ENCODE results near the gene AARS1.
"Not testable (repeated sequence)": the region's sequence is repeated elsewhere in the genome, so short reads cannot be mapped to it uniquely, and the experiment has no call there.

AARS1 gene

DNA sequence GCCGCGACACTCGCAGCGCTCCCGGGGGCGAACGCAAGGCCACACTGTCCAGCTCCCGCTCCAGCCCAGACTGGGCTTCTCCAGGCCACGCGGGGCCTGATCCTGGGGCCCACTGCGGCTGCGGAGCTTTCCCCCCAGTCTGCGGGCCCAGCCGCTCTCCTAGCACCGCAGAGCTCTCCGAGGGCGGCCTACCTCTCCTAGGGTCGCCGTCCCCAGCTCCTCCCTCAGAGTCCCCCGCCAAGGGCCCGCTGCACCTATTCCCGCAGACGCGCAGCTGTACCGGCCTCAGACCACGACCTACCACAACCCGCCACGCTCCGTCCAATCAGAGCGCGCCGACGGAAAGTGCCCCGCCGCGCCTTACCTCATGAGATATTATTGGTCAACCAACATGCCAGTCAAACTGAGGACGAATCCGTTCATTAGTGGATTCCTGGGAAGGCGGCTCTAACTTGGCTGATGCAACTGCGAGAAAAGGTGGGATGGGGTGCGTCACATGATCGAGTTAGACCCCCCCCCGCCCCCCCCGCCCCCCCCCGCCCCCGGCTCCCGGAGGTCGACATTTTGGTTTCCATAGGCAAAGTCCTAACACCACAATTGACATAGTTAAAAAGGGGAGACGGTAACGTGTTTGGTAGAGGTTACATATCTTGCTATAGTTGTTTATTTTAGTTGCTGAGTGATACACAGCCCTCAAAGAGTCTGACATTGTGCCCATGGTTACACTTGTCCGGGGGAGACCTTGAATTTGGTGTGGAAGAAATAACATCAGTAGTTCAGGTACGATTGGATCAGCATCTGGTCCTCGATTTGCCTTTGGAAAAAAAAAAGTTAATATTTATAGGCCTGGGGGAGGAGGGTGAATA, at the start of gene AARS1:
TSS of gene AARS1 (minus strand) at position 278 of the 866 bp plus-strand sequence. CDS start 6,743 bp downstream, outside the sequence.
- Histone ChIP-seq H3K9ac (ENCODE audit: low read length) (peak within 1 kb of the TSS; percentile 94), H3K27ac (ENCODE audit: low read depth, low read length) (peak within 1 kb of the TSS; percentile 94), H3K27me3 (ENCODE audit: control insufficient read depth in 1 of 2, insufficient read depth in 2 of 2, low read length in 2 of 2) (no peaks in the 10 kb centered on the region), H3K9me3 (ENCODE audit: low read length) (no peaks in the 10 kb centered on the region), H3K4me1 (ENCODE audit: insufficient read depth, low read length) (no peaks in the 10 kb centered on the region), H3K36me3 (ENCODE audit: insufficient read depth, low read length) (peaks cover 3% of the 10 kb centered on the region), H3K4me3 (ENCODE audit: low read depth in 1 of 2, low read length in 2 of 2) (peak within 1 kb of the TSS; percentile 84 to 85)

GRCh38 chr16:70337814-70338213, 48.5 kb upstream of the AARS1 start:
- H3K36me3 ChIP-seq (ENCODE audit: insufficient read depth, low read length) = peaks cover 18% of the 10 kb centered on the region
- no peaks in the 10 kb centered on the region for H3K27me3 ChIP-seq (ENCODE audit: control insufficient read depth in 1 of 2, insufficient read depth in 2 of 2, low read length in 2 of 2)
- H3K4me3 ChIP-seq (ENCODE audit: low read depth in 1 of 2, low read length in 2 of 2) = no peak overlapping the region
- no peaks in the 10 kb centered on the region for H3K9me3 ChIP-seq (ENCODE audit: low read length)
- H3K27ac ChIP-seq (ENCODE audit: low read depth, low read length) = no peak overlapping the region
- no peaks in the 10 kb centered on the region for H3K4me1 ChIP-seq (ENCODE audit: insufficient read depth, low read length)
- H3K9ac ChIP-seq (ENCODE audit: low read length) = no peak overlapping the region

- not testable (repeated sequence) for H3K4me1 ChIP-seq (ENCODE audit: insufficient read depth, low read length); H3K27ac ChIP-seq (ENCODE audit: low read depth, low read length); H3K9me3 ChIP-seq (ENCODE audit: low read length); H3K27me3 ChIP-seq (ENCODE audit: control insufficient read depth in 1 of 2, insufficient read depth in 2 of 2, low read length in 2 of 2); H3K9ac ChIP-seq (ENCODE audit: low read length); H3K4me3 ChIP-seq (ENCODE audit: low read depth in 1 of 2, low read length in 2 of 2)
- peaks cover 35% of the 10 kb centered on the region for H3K36me3 ChIP-seq (ENCODE audit: insufficient read depth, low read length)
Observed at GRCh38 chr16:70332728-70333127, 43.4 kb upstream of the AARS1 start.

DNA sequence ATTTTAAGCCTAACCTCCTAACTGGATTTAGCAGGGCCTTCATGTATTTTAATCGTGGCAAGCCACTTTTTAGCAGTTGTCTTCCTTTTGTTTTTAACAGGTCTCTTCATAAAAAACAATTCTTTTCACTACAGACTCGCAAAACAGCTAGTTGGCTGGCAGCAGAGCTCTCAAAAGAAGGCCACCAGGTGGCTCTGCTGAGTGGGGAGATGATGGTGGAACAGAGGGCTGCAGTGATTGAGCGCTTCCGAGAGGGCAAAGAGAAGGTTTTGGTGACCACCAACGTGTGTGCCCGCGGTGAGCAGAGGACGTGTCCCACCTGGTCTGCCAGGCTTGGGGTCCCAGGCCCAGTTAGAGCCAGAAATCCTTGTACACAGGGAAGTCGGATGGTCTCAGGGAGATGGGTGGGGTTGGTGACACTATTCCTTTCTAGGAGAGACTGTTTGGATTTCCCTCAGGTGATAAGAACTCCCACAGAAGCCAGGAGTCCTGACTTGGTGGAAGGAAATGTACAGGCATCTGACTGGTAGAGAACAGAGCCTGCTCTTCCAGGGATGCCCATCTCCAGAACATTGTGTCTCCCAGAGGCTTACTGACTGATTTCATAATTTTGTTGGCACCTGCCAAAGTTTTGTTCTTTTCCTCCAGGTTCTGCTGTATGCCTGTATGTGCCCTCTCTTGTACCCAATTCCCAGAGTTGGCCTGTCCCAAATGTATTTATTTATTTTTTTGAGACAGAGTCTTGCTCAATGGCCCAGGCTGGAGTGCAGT, 42.5 kb upstream of the AARS1 start:
- Histone ChIP-seq H3K36me3 (ENCODE audit: insufficient read depth, low read length) (peaks cover 35% of the 10 kb centered on the region), H3K9ac (ENCODE audit: low read length) (no peak overlapping the region), H3K27me3 (ENCODE audit: control insufficient read depth in 1 of 2, insufficient read depth in 2 of 2, low read length in 2 of 2) (no peaks in the 10 kb centered on the region), H3K4me1 (ENCODE audit: insufficient read depth, low read length) (no peaks in the 10 kb centered on the region), H3K27ac (ENCODE audit: low read depth, low read length) (no peak overlapping the region), H3K9me3 (ENCODE audit: low read length) (no peaks in the 10 kb centered on the region), H3K4me3 (ENCODE audit: low read depth in 1 of 2, low read length in 2 of 2) (no peak overlapping the region)

DNA sequence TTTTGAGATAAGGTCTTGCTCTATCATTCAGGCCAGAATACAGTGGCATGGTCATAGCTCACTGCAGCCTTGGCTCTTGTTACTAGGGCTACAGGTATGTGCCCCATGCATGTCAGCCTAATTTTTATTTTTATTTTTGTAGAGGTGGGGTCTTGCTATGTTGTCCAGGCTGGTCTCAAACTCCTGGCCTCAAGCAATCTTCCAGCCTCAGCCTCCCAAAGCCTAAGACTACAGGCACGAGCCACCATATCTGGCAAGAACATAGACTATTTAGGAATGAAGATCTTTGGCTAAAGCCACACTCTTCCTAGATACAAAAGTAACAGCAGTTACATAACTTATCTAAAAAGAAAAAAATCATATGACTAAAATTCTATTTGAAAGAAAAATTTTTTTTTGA, 41.8 kb upstream of the AARS1 start:
- no peak overlapping the region for H3K27ac ChIP-seq (ENCODE audit: low read depth, low read length)
- no peak overlapping the region for H3K9ac ChIP-seq (ENCODE audit: low read length)
- H3K4me1 ChIP-seq (ENCODE audit: insufficient read depth, low read length) = no peaks in the 10 kb centered on the region
- H3K27me3 ChIP-seq (ENCODE audit: control insufficient read depth in 1 of 2, insufficient read depth in 2 of 2, low read length in 2 of 2) = no peaks in the 10 kb centered on the region
- H3K4me3 ChIP-seq (ENCODE audit: low read depth in 1 of 2, low read length in 2 of 2) = no peak overlapping the region
- peaks cover 35% of the 10 kb centered on the region for H3K36me3 ChIP-seq (ENCODE audit: insufficient read depth, low read length)
- no peaks in the 10 kb centered on the region for H3K9me3 ChIP-seq (ENCODE audit: low read length)

DNA sequence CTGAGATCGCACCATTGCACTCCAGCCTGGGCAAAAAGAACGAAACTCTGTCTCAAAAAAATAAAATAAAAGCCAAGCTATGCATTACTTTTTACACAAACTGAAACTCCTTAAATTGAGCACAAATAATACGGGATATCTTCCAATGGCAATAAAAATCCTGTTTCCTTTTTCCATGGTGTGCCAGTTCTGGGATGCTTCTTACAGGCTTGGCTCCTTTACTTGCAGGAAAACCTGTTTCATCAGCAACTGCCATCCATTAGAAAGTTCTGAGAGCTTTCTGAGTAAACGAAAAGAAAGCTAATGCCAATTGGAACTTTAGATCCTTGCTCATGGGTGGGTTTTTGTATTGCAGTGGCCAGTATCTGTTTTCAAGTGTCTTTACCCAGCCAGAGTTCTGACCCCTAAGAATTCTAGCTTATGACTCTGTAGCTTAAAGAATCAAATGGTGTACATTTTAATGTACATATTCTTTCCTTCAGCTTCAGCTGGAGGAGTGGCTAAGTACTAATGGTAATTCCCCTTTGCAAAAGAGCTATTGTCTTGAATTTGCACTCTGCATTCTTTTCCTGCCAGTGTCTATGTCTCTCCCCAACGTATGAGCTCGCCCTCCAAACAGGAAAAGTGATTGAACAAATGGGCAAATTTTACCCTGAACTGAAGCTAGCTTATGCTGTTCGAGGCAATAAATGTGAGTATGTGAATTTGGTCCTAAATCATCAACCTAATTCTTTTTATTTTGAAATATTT, 35.9 kb upstream of the AARS1 start:
- Histone ChIP-seq H3K4me1 (ENCODE audit: insufficient read depth, low read length) (no peaks in the 10 kb centered on the region), H3K9me3 (ENCODE audit: low read length) (no peaks in the 10 kb centered on the region), H3K9ac (ENCODE audit: low read length) (no peak overlapping the region), H3K4me3 (ENCODE audit: low read depth in 1 of 2, low read length in 2 of 2) (no peak overlapping the region), H3K27ac (ENCODE audit: low read depth, low read length) (no peak overlapping the region), H3K36me3 (ENCODE audit: insufficient read depth, low read length) (peaks cover 30% of the 10 kb centered on the region), H3K27me3 (ENCODE audit: control insufficient read depth in 1 of 2, insufficient read depth in 2 of 2, low read length in 2 of 2) (no peaks in the 10 kb centered on the region)

DNA sequence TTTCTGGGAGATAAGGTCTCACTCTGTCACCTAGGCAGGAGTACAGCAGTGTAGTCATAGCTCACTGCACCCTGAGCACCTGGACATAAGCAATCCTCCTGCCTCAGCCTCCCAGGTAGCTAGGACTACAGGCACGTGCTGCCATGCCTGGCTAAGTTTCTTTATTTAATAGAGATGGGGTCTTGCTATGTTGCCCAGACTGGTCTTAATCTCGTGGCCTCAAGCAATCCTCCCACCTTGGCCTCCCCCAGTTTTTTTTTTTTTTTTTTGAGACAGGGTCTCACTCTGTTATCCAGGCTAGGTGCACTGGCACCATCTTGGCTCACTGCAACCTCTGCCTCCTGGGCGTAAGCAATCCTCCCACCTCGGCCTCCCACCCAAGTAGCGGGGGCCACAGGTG, 30.8 kb upstream of the AARS1 start:
- H3K4me1 ChIP-seq (ENCODE audit: insufficient read depth, low read length) = no peaks in the 10 kb centered on the region
- no peak overlapping the region for H3K4me3 ChIP-seq (ENCODE audit: low read depth in 1 of 2, low read length in 2 of 2)
- peaks cover 46% of the 10 kb centered on the region for H3K36me3 ChIP-seq (ENCODE audit: insufficient read depth, low read length)
- H3K27ac ChIP-seq (ENCODE audit: low read depth, low read length) = no peak overlapping the region
- no peak overlapping the region for H3K9ac ChIP-seq (ENCODE audit: low read length)
- H3K27me3 ChIP-seq (ENCODE audit: control insufficient read depth in 1 of 2, insufficient read depth in 2 of 2, low read length in 2 of 2) = no peaks in the 10 kb centered on the region
- H3K9me3 ChIP-seq (ENCODE audit: low read length) = no peaks in the 10 kb centered on the region

DNA sequence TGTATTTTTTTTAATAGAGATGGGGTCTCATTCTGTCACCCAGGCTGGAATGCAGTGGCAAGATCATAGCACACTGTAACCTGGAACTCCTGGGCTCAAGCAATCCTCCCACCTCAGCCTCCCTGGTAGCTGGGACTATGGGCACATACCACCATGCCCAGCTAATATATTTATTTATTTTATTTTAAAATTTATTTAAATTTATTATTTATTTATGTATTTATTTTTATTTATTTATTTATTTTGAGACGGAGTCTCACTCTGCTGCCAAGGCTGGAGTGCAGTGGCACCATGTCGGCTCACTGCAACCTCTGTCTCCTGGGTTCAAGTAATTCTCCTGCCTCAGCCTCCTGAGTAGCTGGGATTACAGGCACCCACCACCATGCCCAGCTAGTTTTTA, 18.4 kb upstream of the AARS1 start:
- H3K27ac ChIP-seq (ENCODE audit: low read depth, low read length); H3K36me3 ChIP-seq (ENCODE audit: insufficient read depth, low read length); H3K27me3 ChIP-seq (ENCODE audit: control insufficient read depth in 1 of 2, insufficient read depth in 2 of 2, low read length in 2 of 2); H3K4me3 ChIP-seq (ENCODE audit: low read depth in 1 of 2, low read length in 2 of 2); H3K9ac ChIP-seq (ENCODE audit: low read length); H3K4me1 ChIP-seq (ENCODE audit: insufficient read depth, low read length); H3K9me3 ChIP-seq (ENCODE audit: low read length): not testable (repeated sequence)

DNA sequence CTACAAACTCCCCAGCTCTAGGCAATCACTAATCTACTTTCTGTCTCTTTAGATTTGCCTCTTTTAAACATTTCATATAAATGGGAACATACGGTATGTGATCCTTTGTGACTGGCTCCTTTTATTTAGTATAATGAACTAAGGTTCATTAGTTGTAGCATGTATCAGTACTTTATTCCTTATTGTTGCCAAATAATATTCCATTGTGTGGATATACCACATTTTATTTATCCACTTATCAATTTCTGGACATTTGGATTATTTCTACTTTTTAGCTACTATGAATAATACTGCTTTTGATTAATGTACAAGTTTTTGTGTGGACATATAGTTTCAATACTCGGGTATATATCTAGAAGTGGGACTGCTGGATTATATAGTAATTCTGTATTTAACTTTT, 17.6 kb upstream of the AARS1 start:
- no peak overlapping the region for H3K9ac ChIP-seq (ENCODE audit: low read length)
- H3K4me1 ChIP-seq (ENCODE audit: insufficient read depth, low read length) = no peaks in the 10 kb centered on the region
- no peaks in the 10 kb centered on the region for H3K27me3 ChIP-seq (ENCODE audit: control insufficient read depth in 1 of 2, insufficient read depth in 2 of 2, low read length in 2 of 2)
- no peak overlapping the region for H3K27ac ChIP-seq (ENCODE audit: low read depth, low read length)
- H3K36me3 ChIP-seq (ENCODE audit: insufficient read depth, low read length) = no peaks in the 10 kb centered on the region
- no peak overlapping the region for H3K4me3 ChIP-seq (ENCODE audit: low read depth in 1 of 2, low read length in 2 of 2)
- H3K9me3 ChIP-seq (ENCODE audit: low read length) = no peaks in the 10 kb centered on the region

GRCh38 chr16:70304892-70305448, 15.7 kb upstream of the AARS1 start:
- Histone ChIP-seq H3K27ac (ENCODE audit: low read depth, low read length) (no peak overlapping the region), H3K27me3 (ENCODE audit: control insufficient read depth in 1 of 2, insufficient read depth in 2 of 2, low read length in 2 of 2) (no peaks in the 10 kb centered on the region), H3K9me3 (ENCODE audit: low read length) (no peaks in the 10 kb centered on the region), H3K4me3 (ENCODE audit: low read depth in 1 of 2, low read length in 2 of 2) (no peak overlapping the region), H3K9ac (ENCODE audit: low read length) (no peak overlapping the region), H3K4me1 (ENCODE audit: insufficient read depth, low read length) (peaks cover 4% of the 10 kb centered on the region), H3K36me3 (ENCODE audit: insufficient read depth, low read length) (no peaks in the 10 kb centered on the region)

DNA sequence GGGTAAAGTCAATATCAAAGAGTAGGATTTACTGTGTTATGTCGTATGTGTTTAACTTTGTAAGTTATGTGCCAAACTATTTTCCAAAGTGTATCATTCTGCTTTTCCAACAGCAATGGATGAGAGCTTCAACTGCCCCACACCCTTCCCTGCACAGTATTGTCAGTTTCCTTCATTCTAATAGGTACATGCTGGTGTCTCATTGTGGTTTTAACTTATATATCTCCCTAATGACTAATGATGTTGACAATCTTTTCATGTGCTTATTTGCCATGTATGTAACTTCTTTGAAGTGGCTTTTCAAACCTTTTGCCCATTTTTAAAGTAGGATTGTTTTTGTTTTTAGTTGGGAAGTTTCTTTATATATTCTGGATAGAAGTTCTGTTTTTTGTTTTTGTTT, 13.4 kb upstream of the AARS1 start:
- Histone ChIP-seq H3K27ac (ENCODE audit: low read depth, low read length) (no peak overlapping the region), H3K9ac (ENCODE audit: low read length) (no peak overlapping the region), H3K9me3 (ENCODE audit: low read length) (no peaks in the 10 kb centered on the region), H3K4me3 (ENCODE audit: low read depth in 1 of 2, low read length in 2 of 2) (no peak overlapping the region), H3K36me3 (ENCODE audit: insufficient read depth, low read length) (no peaks in the 10 kb centered on the region), H3K4me1 (ENCODE audit: insufficient read depth, low read length) (peaks cover 10% of the 10 kb centered on the region), H3K27me3 (ENCODE audit: control insufficient read depth in 1 of 2, insufficient read depth in 2 of 2, low read length in 2 of 2) (no peaks in the 10 kb centered on the region)
